Suprapubic skin (tissue), 3 donors: ENCODE data around the gene FAM241B.

ENCODE experiments used
- EP300 ChIP-seq: sonication (generic); formaldehyde crosslinking; IDR thresholded peaks from one replicate; pipeline ENCODE4 v1.6.1; 2017; ENCODE audit warnings: antibody characterized with exemption
- TF ChIP-seq, protein P1 (sequence below), 2 donors: fragments of 200-600 bp in 1 of 2; fragments of 450-650 bp in 1 of 2; sonication (generic) in 1 of 2; IDR thresholded peaks; one replicate each; pipeline ENCODE4 v1.5.1; 2016 to 2019; ENCODE audit warnings: antibody characterized with exemption in 2 of 2, mild to moderate bottlenecking in 1 of 2, moderate library complexity in 1 of 2

DNA sequence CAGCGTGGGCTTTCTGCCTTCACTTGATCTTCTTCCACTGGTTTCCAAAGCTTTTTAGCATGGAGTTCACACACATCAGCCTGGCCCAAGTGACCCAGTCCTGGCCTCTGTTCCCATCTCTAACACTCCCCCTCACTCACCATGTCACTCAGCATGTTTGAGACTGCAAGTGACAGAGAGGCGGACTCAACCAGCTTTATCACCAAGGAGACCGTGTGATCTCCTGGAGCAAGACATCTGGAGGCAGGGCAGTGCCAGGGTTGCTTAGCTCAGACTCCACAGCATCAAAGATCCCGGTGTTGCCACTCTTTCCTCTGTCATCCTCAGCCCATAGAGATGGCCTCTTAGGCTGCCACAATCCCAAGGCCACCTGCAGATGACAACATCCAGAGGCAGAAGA, 39.4 kb downstream of the FAM241B start:
- TF ChIP-seq, protein P1, sequence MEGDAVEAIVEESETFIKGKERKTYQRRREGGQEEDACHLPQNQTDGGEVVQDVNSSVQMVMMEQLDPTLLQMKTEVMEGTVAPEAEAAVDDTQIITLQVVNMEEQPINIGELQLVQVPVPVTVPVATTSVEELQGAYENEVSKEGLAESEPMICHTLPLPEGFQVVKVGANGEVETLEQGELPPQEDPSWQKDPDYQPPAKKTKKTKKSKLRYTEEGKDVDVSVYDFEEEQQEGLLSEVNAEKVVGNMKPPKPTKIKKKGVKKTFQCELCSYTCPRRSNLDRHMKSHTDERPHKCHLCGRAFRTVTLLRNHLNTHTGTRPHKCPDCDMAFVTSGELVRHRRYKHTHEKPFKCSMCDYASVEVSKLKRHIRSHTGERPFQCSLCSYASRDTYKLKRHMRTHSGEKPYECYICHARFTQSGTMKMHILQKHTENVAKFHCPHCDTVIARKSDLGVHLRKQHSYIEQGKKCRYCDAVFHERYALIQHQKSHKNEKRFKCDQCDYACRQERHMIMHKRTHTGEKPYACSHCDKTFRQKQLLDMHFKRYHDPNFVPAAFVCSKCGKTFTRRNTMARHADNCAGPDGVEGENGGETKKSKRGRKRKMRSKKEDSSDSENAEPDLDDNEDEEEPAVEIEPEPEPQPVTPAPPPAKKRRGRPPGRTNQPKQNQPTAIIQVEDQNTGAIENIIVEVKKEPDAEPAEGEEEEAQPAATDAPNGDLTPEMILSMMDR (IDR thresholded peaks at IDR 0.05): no peak
- no peak for TF ChIP-seq EP300
